GM23338 (cell line): ENCODE results near the gene PLEKHG4.

ENCODE experiments used
- CREB1 ChIP-seq: fragments of 250-450 bp; sonication (Bioruptor Pico); IDR thresholded peaks from 2 replicates; pipeline ENCODE4 v1.5.0; 2020; ENCODE audit warnings: low read depth, mild to moderate bottlenecking, moderate library complexity
- EZH2 ChIP-seq: fragments of 200-600 bp; sonication (generic); IDR thresholded peaks from one replicate; pipeline ENCODE4 v1.8.0; 2017; ENCODE audit warnings: antibody characterized with exemption, mild to moderate bottlenecking, low read depth; ENCODE audit not compliant: unreplicated experiment
- EZH2phosphoT487 ChIP-seq: fragments of 200-600 bp; sonication (generic); IDR thresholded peaks from one replicate; pipeline ENCODE4 v1.8.1; 2018; ENCODE audit warnings: antibody characterized with exemption; ENCODE audit not compliant: unreplicated experiment
- JUNB ChIP-seq: IDR thresholded peaks from one replicate; pipeline ENCODE4 v1.6.1; 2016; ENCODE audit warnings: antibody characterized with exemption; ENCODE audit not compliant: unreplicated experiment
- TF ChIP-seq, protein P1 (sequence below), 2 experiments: fragments of 200-600 bp in 1 of 2; sonication (generic) in 1 of 2; conservative IDR thresholded peaks; 2 replicates each; pipeline versions ENCODE4 v1.5.1 to v1.6.1; 2016 to 2017; ENCODE audit warnings: antibody characterized with exemption in 2 of 2, low read depth in 2 of 2, mild to moderate bottlenecking in 2 of 2, moderate library complexity in 1 of 2

DNA sequence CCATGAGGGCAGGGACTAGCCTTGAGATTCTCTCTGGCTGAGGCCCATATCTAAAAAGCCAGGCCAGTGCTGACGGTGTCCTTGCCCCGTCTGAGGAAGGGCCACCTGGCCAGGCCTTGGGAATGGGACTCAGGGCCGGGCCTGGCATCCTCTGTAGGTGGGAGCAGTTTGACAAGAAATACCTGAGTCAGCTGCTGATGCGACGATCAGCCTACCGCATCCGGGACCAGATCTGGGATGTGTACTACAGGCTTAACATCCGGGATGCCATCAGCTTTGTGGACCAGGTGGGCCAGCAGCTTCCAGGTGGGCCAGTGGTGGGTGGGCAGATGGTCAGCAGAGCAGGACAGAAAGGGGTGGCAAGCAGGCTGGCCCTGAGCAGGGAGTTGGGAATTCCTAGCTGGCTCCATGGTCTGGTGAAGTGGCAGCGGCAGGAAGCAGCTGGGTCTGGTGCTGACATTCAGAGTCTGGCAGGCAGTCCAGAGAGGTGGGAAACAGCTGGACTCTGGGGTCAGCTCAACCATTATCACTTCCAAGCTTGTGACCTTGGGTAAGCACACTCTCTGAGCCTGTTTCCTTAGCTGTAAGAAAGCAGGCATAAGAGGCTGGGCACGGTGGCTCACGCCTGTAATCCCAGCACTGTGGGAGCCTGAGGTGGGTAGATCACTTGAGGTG, 21.0 kb upstream of the PLEKHG4 start:
- TF ChIP-seq EZH2, result no peak
- TF ChIP-seq, protein P1, sequence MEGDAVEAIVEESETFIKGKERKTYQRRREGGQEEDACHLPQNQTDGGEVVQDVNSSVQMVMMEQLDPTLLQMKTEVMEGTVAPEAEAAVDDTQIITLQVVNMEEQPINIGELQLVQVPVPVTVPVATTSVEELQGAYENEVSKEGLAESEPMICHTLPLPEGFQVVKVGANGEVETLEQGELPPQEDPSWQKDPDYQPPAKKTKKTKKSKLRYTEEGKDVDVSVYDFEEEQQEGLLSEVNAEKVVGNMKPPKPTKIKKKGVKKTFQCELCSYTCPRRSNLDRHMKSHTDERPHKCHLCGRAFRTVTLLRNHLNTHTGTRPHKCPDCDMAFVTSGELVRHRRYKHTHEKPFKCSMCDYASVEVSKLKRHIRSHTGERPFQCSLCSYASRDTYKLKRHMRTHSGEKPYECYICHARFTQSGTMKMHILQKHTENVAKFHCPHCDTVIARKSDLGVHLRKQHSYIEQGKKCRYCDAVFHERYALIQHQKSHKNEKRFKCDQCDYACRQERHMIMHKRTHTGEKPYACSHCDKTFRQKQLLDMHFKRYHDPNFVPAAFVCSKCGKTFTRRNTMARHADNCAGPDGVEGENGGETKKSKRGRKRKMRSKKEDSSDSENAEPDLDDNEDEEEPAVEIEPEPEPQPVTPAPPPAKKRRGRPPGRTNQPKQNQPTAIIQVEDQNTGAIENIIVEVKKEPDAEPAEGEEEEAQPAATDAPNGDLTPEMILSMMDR (conservative IDR thresholded peaks at IDR 0.05; ENCODE audit: low read depth in 2 of 2), result no peak
- no peak for TF ChIP-seq EZH2phosphoT487
- TF ChIP-seq JUNB, result no peak
- TF ChIP-seq CREB1 (CRISPR knock-in tag), result no peak
